ENCODE measurements around the gene NEUROD4. TPM values are rescaled to one million over a fixed set of nuclear protein-coding genes. Genes with fewer than 3 reads are reported as not detected.

The NEUROD4 gene
- polyA plus RNA-seq, 1 experiment = not detected

- H3K9me3 ChIP-seq (ENCODE audit: control insufficient read depth, insufficient read depth, low read length) = no peaks in the 10 kb centered on the region
- ChIA-PET CTCF (interaction anchor here (0.6 kb wide), 1 partner anchor 88 kb away, joined by 3 read pairs; no protein-coding TSS in a partner anchor), POLR2A (no interaction called here)
- no peak for DNase-seq (ENCODE audit: low read depth, low spot score)
- no peak overlapping the region for H3K4me3 ChIP-seq (ENCODE audit: low read depth, low read length)
- no peak overlapping the region for H3K27ac ChIP-seq (ENCODE audit: low read depth, low read length)
- H3K27me3 ChIP-seq (ENCODE audit: control insufficient read depth, insufficient read depth, low read length) = no peaks in the 10 kb centered on the region
- TF ChIP-seq, protein P1, sequence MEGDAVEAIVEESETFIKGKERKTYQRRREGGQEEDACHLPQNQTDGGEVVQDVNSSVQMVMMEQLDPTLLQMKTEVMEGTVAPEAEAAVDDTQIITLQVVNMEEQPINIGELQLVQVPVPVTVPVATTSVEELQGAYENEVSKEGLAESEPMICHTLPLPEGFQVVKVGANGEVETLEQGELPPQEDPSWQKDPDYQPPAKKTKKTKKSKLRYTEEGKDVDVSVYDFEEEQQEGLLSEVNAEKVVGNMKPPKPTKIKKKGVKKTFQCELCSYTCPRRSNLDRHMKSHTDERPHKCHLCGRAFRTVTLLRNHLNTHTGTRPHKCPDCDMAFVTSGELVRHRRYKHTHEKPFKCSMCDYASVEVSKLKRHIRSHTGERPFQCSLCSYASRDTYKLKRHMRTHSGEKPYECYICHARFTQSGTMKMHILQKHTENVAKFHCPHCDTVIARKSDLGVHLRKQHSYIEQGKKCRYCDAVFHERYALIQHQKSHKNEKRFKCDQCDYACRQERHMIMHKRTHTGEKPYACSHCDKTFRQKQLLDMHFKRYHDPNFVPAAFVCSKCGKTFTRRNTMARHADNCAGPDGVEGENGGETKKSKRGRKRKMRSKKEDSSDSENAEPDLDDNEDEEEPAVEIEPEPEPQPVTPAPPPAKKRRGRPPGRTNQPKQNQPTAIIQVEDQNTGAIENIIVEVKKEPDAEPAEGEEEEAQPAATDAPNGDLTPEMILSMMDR (IDR thresholded peaks at IDR 0.05; ENCODE audit: low read depth, low read length) = no peak
Measured at GRCh38 chr12:54988402-54989054, 31.2 kb upstream of the NEUROD4 start.

- Histone ChIP-seq H3K9me3 (ENCODE audit: control insufficient read depth, insufficient read depth, low read length) (no peaks in the 10 kb centered on the region), H3K27ac (ENCODE audit: low read depth, low read length) (no peak overlapping the region), H3K27me3 (ENCODE audit: control insufficient read depth, insufficient read depth, low read length) (no peaks in the 10 kb centered on the region), H3K4me3 (ENCODE audit: low read depth, low read length) (no peak overlapping the region)
- POLR2A ChIA-PET = no interaction called here
- DNase-seq (ENCODE audit: low read depth, low spot score) = no peak
- TF ChIP-seq, protein P1 (IDR thresholded peaks at IDR 0.05; ENCODE audit: low read depth, low read length) = no peak
- CTCF ChIA-PET = interaction anchor here (1.0 kb wide), 1 partner anchor 82 kb away, joined by 4 read pairs; no protein-coding TSS in a partner anchor
Measured at GRCh38 chr12:54989829-54990228, 29.9 kb upstream of the NEUROD4 start.

- CTCF ChIA-PET = interaction anchor here (2.3 to 8.8 kb wide), 7 partner anchors 15 to 85 kb away, joined by 13 to 254 read pairs (median 20); no protein-coding TSS in a partner anchor
- Histone ChIP-seq H3K27ac (ENCODE audit: low read depth, low read length) (no peak overlapping the region), H3K9me3 (ENCODE audit: control insufficient read depth, insufficient read depth, low read length) (no peaks in the 10 kb centered on the region), H3K27me3 (ENCODE audit: control insufficient read depth, insufficient read depth, low read length) (no peaks in the 10 kb centered on the region), H3K4me3 (ENCODE audit: low read depth, low read length) (no peak overlapping the region)
- TF ChIP-seq, protein P1 (IDR thresholded peaks at IDR 0.05; ENCODE audit: low read depth, low read length) = no peak
- POLR2A ChIA-PET = no interaction called here
- no peak for DNase-seq (ENCODE audit: low read depth, low spot score)
Measured at GRCh38 chr12:54991161-54991990, 28.4 kb upstream of the NEUROD4 start.

GRCh38 chr12:54991991-54992375 lies 27.8 kb upstream of the NEUROD4 start:
- CTCF ChIA-PET = interaction anchor here (0.9 to 8.8 kb wide), 23 partner anchors 8 to 152 kb away, joined by 3 to 254 read pairs (median 13); partner anchors contain the start of genes NEUROD4 and TESPA1

More at GRCh38 chr12:54991991-54992375, 27.8 kb upstream of the NEUROD4 start:
- no peaks in the 10 kb centered on the region for H3K9me3 ChIP-seq (ENCODE audit: control insufficient read depth, insufficient read depth, low read length)
- DNase-seq (ENCODE audit: low read depth, low spot score) = no peak
- TF ChIP-seq, protein P1 (IDR thresholded peaks at IDR 0.05; ENCODE audit: low read depth, low read length) = no peak
- H3K27me3 ChIP-seq (ENCODE audit: control insufficient read depth, insufficient read depth, low read length) = no peaks in the 10 kb centered on the region
- H3K27ac ChIP-seq (ENCODE audit: low read depth, low read length) = no peak overlapping the region
- POLR2A ChIA-PET = no interaction called here
- H3K4me3 ChIP-seq (ENCODE audit: low read depth, low read length) = no peak overlapping the region

All from AG04450 (cell line).